MM.1S (cell line): ENCODE data around the gene OTUD3.

Experiments
- EZH2 ChIP-seq: fragments of 300-600 bp; sonication (generic); optimal IDR thresholded peaks from 2 replicates; pipeline ENCODE3; 2017; ENCODE audit warnings: low read depth, mild to moderate bottlenecking, antibody characterized with exemption, low read length, mixed read lengths
- TF ChIP-seq, protein P1 (sequence below): fragments of 300-600 bp; sonication (generic); IDR thresholded peaks from 2 replicates; pipeline ENCODE4 v1.5.1; 2016; ENCODE audit warnings: antibody characterized with exemption, low read length, mixed read lengths

DNA sequence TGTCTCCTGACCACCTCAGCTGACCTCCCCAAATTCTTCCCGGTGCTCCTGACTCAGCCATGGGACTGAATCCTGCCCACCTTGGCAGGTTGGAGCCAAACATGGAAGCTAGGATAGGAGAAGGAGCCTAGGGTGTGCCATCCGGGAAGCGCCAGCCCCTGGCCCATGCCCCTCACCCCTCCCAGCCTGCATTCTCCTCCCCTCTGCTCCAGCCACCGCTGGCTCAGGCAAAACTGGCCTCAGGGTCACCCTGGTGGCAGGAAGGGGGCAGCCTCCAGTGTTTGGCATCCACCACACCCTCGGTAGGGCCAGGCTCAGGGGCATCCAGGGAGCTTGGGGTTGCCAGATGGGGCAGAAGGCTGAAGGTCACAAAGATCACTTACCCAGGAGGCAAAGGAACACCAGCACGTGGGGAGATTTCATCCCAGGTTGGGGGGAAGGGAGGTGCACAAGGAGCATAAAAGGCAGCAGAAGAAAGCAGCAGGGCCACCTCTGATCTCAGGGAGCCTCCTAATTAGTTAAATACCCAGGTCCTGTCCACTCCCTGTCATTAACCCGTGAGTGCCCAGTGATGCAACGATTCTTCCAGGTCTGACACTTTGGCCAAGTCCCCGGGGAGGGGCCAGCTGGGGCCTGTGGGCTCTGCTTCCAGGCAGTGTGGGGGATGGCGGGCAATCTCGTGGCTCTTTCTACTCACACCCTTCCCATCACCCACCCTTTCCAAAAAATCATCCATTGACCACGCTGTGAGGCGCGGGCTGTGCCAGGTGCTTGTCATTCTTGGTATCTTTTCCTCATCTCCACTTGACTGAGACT, 41.1 kb downstream of the OTUD3 start, which contains the start of gene PLA2G2E:
- TF ChIP-seq, protein P1, sequence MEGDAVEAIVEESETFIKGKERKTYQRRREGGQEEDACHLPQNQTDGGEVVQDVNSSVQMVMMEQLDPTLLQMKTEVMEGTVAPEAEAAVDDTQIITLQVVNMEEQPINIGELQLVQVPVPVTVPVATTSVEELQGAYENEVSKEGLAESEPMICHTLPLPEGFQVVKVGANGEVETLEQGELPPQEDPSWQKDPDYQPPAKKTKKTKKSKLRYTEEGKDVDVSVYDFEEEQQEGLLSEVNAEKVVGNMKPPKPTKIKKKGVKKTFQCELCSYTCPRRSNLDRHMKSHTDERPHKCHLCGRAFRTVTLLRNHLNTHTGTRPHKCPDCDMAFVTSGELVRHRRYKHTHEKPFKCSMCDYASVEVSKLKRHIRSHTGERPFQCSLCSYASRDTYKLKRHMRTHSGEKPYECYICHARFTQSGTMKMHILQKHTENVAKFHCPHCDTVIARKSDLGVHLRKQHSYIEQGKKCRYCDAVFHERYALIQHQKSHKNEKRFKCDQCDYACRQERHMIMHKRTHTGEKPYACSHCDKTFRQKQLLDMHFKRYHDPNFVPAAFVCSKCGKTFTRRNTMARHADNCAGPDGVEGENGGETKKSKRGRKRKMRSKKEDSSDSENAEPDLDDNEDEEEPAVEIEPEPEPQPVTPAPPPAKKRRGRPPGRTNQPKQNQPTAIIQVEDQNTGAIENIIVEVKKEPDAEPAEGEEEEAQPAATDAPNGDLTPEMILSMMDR = no peak
- TF ChIP-seq EZH2 = no peak
